Neutrophil (primary cell): ENCODE results near the gene PRDM1.

ENCODE experiments used
- H3K27ac ChIP-seq: fragments of 200-600 bp; sonication (generic); 2 replicates; pipeline ENCODE4 v1.5.1; 2016; ENCODE audit warnings: mild to moderate bottlenecking, moderate library complexity
- H3K27me3 ChIP-seq: fragments of 200-600 bp; sonication (generic); 2 replicates; pipeline ENCODE4 v1.6.0; 2016; ENCODE audit warnings: mild to moderate bottlenecking
- H3K36me3 ChIP-seq: fragments of 200-600 bp; sonication (generic); 2 replicates; pipeline ENCODE4 v1.5.1; 2017
- H3K4me1 ChIP-seq, 2 experiments: fragments of 200-600 bp in 1 of 2; sonication (generic) in 1 of 2; 1 replicate in 1 of 2; 2 replicates in 1 of 2; pipeline versions ENCODE4 v1.5.1 to v1.6.1; 2013 to 2016; ENCODE audit warnings: low read depth in 1 of 2, low read length in 1 of 2, mild to moderate bottlenecking in 1 of 2, moderate library complexity in 1 of 2; ENCODE audit not compliant: control insufficient read depth in 1 of 2, insufficient read depth in 1 of 2
- H3K4me3 ChIP-seq, 2 experiments: fragments of 200-600 bp in 1 of 2; sonication (generic) in 1 of 2; 1 replicate in 1 of 2; 2 replicates in 1 of 2; pipeline ENCODE4 v1.5.1; 2013 to 2016; ENCODE audit warnings: low read depth in 1 of 2, low read length in 1 of 2, mild to moderate bottlenecking in 1 of 2, moderate library complexity in 1 of 2
- H3K9me3 ChIP-seq: fragments of 200-600 bp; sonication (generic); 2 replicates; pipeline ENCODE4 v1.5.1; 2016
- TF ChIP-seq, protein P1 (sequence below): fragments of 200-600 bp; sonication (generic); IDR thresholded peaks from 2 replicates; pipeline ENCODE4 v1.5.1; 2016; ENCODE audit warnings: antibody characterized with exemption

Gene PRDM1

DNA sequence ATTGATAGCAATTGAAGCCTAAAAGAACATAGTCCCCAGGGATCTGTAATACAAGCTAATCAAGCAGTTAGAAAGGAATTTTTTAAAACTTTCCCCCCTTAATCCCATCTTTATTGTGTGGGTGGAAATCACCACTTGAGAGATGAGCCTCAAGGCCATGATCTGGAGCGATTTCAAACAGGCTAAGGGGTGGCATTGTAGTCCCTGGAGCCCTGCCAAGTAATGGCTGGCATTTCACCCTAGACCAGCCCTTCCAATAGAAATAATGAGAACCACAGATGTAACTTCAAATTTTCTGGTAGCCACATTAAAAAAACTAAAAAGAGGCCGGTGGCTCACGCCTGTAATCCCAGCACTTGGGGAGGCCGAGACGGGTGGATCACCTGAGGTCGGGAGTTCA, 46.9 kb downstream of the PRDM1 start:
- Histone ChIP-seq H3K36me3 (no peaks in the 10 kb centered on the region), H3K9me3 (no peaks in the 10 kb centered on the region), H3K27ac (no peak overlapping the region), H3K4me1 (no peaks in the 10 kb centered on the region), H3K27me3 (no peaks in the 10 kb centered on the region), H3K4me3 (no peak overlapping the region)
- TF ChIP-seq, protein P1, sequence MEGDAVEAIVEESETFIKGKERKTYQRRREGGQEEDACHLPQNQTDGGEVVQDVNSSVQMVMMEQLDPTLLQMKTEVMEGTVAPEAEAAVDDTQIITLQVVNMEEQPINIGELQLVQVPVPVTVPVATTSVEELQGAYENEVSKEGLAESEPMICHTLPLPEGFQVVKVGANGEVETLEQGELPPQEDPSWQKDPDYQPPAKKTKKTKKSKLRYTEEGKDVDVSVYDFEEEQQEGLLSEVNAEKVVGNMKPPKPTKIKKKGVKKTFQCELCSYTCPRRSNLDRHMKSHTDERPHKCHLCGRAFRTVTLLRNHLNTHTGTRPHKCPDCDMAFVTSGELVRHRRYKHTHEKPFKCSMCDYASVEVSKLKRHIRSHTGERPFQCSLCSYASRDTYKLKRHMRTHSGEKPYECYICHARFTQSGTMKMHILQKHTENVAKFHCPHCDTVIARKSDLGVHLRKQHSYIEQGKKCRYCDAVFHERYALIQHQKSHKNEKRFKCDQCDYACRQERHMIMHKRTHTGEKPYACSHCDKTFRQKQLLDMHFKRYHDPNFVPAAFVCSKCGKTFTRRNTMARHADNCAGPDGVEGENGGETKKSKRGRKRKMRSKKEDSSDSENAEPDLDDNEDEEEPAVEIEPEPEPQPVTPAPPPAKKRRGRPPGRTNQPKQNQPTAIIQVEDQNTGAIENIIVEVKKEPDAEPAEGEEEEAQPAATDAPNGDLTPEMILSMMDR: no peak

DNA sequence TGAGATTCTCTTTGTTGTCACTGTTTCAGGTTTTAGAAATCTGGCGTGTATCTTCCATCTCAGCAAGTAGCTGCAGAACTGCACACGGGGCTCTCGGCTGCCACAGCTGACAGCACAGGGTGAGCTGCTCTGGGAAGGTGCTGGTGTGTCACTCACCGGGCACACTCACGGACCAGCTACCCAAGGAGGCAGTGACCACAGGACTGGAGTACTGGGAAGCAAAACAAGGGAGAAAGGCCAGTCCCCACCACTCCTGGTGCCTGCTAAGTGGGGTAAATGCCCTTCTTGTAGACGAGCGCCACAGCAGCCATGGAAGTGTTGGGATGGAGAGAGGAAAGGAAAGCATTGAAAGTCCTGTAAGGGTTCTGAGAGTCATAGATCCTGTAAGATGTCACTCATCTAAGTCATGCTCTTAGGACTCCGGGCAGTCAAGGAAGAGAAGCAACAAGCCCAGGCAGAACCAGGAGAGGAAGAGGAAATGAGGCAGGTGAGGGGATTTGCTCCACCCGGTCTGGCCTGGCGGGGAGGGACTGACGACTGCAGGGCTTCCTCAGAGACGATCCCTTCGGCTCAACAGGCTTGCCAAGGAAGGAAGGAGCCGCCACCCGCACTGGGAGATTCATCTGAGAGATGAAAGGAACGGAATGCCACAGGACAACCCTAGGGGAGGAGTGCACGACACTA, 48.1 kb downstream of the PRDM1 start:
- Histone ChIP-seq H3K27me3 (no peaks in the 10 kb centered on the region), H3K9me3 (no peaks in the 10 kb centered on the region), H3K36me3 (no peaks in the 10 kb centered on the region), H3K27ac (no peak overlapping the region), H3K4me3 (no peak overlapping the region), H3K4me1 (no peaks in the 10 kb centered on the region)
- TF ChIP-seq, protein P1: no peak

DNA sequence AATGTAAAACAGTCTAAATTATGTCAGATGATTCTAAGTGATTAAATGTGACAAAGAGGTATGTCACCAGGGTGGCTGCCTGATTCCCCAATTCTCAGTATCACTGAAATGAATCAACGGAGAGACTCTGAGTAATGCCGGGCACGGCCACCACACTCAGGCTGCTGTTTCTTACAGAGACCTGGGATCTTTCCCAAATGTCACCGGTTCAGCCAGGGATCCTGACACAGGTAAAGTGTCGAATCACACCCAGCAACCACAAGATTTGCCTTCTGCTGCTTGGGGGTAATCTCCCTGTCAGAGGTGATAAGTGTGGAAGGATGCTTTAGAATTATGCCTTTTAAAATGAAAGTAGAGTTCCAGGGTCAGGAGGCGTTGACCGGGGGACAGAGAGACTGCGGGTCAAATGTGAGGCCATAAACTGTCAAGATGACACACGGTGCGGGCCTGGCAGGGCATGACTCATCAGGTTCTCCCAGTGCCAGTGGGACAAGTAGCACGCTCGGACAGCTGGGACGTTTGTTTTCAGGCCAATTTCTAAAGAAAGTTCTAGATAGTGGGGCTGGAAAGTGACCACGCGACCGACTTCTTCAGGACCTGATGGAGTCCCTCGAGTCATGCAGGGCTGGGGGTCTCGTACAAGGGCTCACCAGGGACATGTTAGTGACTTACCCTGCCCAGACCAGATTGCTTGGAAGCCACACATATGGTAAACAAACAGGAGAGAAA, 48.9 kb downstream of the PRDM1 start:
- TF ChIP-seq, protein P1: no peak
- Histone ChIP-seq H3K27me3 (no peaks in the 10 kb centered on the region), H3K4me3 (no peak overlapping the region), H3K9me3 (no peaks in the 10 kb centered on the region), H3K27ac (no peak overlapping the region), H3K4me1 (no peaks in the 10 kb centered on the region), H3K36me3 (no peaks in the 10 kb centered on the region)

DNA sequence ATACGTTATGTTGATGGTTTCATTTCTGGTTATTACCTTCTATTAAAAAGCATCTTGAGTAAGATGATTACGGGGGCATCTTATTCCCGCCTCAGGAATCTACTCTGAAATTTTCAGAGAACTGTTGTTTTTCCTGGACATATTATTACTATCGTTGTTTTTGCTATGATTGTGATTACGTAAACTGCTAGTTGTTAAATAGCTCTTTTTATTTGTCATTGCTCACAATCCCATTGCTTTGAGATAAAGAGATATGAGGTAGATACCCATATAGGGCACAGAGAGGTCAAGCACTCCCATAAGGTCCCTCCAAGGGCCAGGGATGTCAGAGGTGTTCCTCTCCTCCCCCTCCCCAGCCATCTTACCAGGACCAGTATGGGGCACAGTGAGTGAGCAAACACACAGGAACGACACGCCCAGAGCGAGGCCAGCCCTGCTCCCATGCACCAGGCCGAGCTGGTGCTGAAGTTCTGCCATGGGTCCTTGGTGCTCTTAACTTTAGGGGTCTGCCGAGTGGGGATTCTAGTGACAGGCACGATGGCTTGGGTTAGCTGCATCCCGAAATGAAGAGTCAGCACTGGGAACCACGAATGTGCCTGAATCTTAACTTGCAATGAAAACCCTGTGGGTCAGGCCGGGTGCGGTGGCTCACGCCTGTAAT, 49.9 kb downstream of the PRDM1 start:
- Histone ChIP-seq H3K27ac (no peak overlapping the region), H3K27me3 (no peaks in the 10 kb centered on the region), H3K36me3 (no peaks in the 10 kb centered on the region), H3K4me3 (no peak overlapping the region), H3K9me3 (no peaks in the 10 kb centered on the region), H3K4me1 (no peaks in the 10 kb centered on the region)
- TF ChIP-seq, protein P1: no peak

DNA sequence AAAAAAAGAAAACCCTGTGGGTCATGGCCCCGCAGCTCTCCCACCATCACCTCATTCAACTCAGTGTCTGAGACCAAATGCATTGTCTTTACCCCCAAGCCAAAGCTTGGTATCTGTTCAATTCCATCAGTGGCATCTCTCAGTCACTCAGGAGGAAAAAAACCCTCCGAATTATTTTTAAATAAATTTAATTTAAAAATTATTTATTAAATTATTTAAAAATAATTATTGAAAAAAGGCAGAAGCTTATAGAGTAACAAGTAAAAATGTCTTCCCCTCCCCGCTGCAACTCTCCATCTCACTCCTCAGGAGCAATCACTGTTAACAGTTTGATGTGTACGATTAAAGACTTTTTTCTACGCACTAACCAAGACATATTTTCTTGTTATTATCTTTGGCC, 50.7 kb downstream of the PRDM1 start:
- H3K27ac ChIP-seq: no peak overlapping the region
- TF ChIP-seq, protein P1: no peak
- H3K4me3 ChIP-seq: no peak overlapping the region
- no peaks in the 10 kb centered on the region for H3K27me3 ChIP-seq
- no peaks in the 10 kb centered on the region for H3K36me3 ChIP-seq
- no peaks in the 10 kb centered on the region for H3K9me3 ChIP-seq
- H3K4me1 ChIP-seq: no peaks in the 10 kb centered on the region
